GM23338 (cell line): Measurements from ENCODE around the gene CWC22. TPM values are rescaled to one million over a fixed set of nuclear protein-coding genes. Genes with fewer than 3 reads are reported as not detected.

Experiments
- ATAC-seq: fragments of 200-7000 bp; cut with Tn5 transposase; 3 replicates; pipeline ENCODE4 v1.9.1; 2020
- DNase-seq: peaks from one replicate; pipeline ENCODE4 v3.0.0-alpha.2; 2015; ENCODE audit warnings: low spot score
- H2AFZ ChIP-seq: fragments of 200-600 bp; sonication (generic); 2 replicates; pipeline ENCODE4 v1.8.0; 2016; ENCODE audit warnings: antibody characterized with exemption, mild to moderate bottlenecking, moderate library complexity
- H3F3A ChIP-seq: fragments of 200-600 bp; sonication (generic); replicated peaks from 2 replicates; pipeline ENCODE4 v1.8.0; 2017; ENCODE audit warnings: antibody characterized with exemption, mixed run types, low read depth
- H3K27ac ChIP-seq: fragments of 200-600 bp; sonication (generic); 2 replicates; pipeline ENCODE4 v1.6.1; 2016; ENCODE audit warnings: low read depth
- H3K27me3 ChIP-seq: fragments of 200-600 bp; sonication (generic); 2 replicates; pipeline ENCODE4 v1.8.0; 2016; ENCODE audit warnings: mild to moderate bottlenecking, mixed run types, moderate library complexity; ENCODE audit not compliant: insufficient read depth
- H3K36me3 ChIP-seq: fragments of 200-600 bp; sonication (generic); 2 replicates; pipeline ENCODE4 v1.8.0; 2016; ENCODE audit warnings: mild to moderate bottlenecking; ENCODE audit not compliant: insufficient read depth
- H3K4me1 ChIP-seq: fragments of 200-600 bp; sonication (generic); 2 replicates; pipeline ENCODE4 v1.8.0; 2016; ENCODE audit warnings: mild to moderate bottlenecking, moderate library complexity; ENCODE audit not compliant: insufficient read depth
- H3K4me2 ChIP-seq: fragments of 200-600 bp; sonication (generic); 2 replicates; pipeline ENCODE4 v1.7.1; 2017; ENCODE audit warnings: mixed run types
- H3K4me3 ChIP-seq: fragments of 200-600 bp; sonication (generic); 2 replicates; pipeline ENCODE4 v1.6.1; 2016; ENCODE audit warnings: mixed run types
- H3K79me2 ChIP-seq: fragments of 200-600 bp; sonication (generic); replicated peaks from 2 replicates; pipeline ENCODE4 v1.8.0; 2017; ENCODE audit warnings: mild to moderate bottlenecking; ENCODE audit not compliant: insufficient read depth
- H3K9me2 ChIP-seq: fragments of 200-600 bp; sonication (generic); 2 replicates; pipeline ENCODE4 v1.8.0; 2017; ENCODE audit not compliant: insufficient read depth
- H4K20me1 ChIP-seq: fragments of 200-600 bp; sonication (generic); replicated peaks from 2 replicates; pipeline ENCODE4 v1.8.0; 2017; ENCODE audit warnings: mild to moderate bottlenecking; ENCODE audit not compliant: insufficient read depth
- H3K27ac Mint-ChIP-seq: 2 replicates; pipeline ENCODE4 v1.8.0; 2020; ENCODE audit warnings: inconsistent platforms, mild to moderate bottlenecking, moderate library complexity, mixed read lengths
- H3K27me3 Mint-ChIP-seq: 3 replicates; pipeline ENCODE4 v1.8.0; 2022; ENCODE audit warnings: low read depth, mild to moderate bottlenecking, moderate library complexity, mixed read lengths, inconsistent platforms; ENCODE audit not compliant: insufficient read depth, poor library complexity
- H3K36me3 Mint-ChIP-seq: 3 replicates; pipeline ENCODE4 v1.8.0; 2021; ENCODE audit warnings: low read depth, mild to moderate bottlenecking, inconsistent platforms, moderate library complexity, mixed read lengths
- H3K4me1 Mint-ChIP-seq: 3 replicates; pipeline ENCODE4 v1.8.0; 2020; ENCODE audit warnings: mild to moderate bottlenecking, inconsistent platforms, mixed read lengths
- H3K4me3 Mint-ChIP-seq: 3 replicates; pipeline ENCODE4 v1.8.0; 2021; ENCODE audit warnings: moderate library complexity, mild to moderate bottlenecking, inconsistent platforms, mixed read lengths
- H3K9me3 Mint-ChIP-seq: 3 replicates; pipeline ENCODE4 v1.8.0; 2020; ENCODE audit warnings: moderate library complexity, mild to moderate bottlenecking, inconsistent platforms, mixed read lengths
- ETS1 ChIP-seq: IDR thresholded peaks from 2 replicates; pipeline ENCODE4 v1.6.1; 2016; ENCODE audit warnings: antibody characterized with exemption
- EZH2 ChIP-seq: fragments of 200-600 bp; sonication (generic); IDR thresholded peaks from one replicate; pipeline ENCODE4 v1.8.0; 2017; ENCODE audit warnings: antibody characterized with exemption, mild to moderate bottlenecking, low read depth; ENCODE audit not compliant: unreplicated experiment
- EZH2phosphoT487 ChIP-seq: fragments of 200-600 bp; sonication (generic); IDR thresholded peaks from one replicate; pipeline ENCODE4 v1.8.1; 2018; ENCODE audit warnings: antibody characterized with exemption; ENCODE audit not compliant: unreplicated experiment
- JUNB ChIP-seq: IDR thresholded peaks from one replicate; pipeline ENCODE4 v1.6.1; 2016; ENCODE audit warnings: antibody characterized with exemption; ENCODE audit not compliant: unreplicated experiment
- NANOG ChIP-seq: IDR thresholded peaks from 2 replicates; pipeline ENCODE4 v1.6.1; 2016; ENCODE audit warnings: antibody characterized with exemption, borderline replicate concordance
- POLR2AphosphoS5 ChIP-seq: IDR thresholded peaks from 2 replicates; pipeline ENCODE4 v1.6.1; 2016; ENCODE audit warnings: antibody characterized with exemption, low read depth
- STAT1 ChIP-seq: IDR thresholded peaks from one replicate; pipeline ENCODE4 v1.6.1; 2016; ENCODE audit warnings: antibody characterized with exemption; ENCODE audit not compliant: unreplicated experiment
- ZNF114 ChIP-seq: fragments of 250-450 bp; sonication (Bioruptor Pico); IDR thresholded peaks from 2 replicates; pipeline ENCODE4 v1.5.0; 2020; ENCODE audit warnings: mild to moderate bottlenecking, moderate library complexity
- ZNF462 ChIP-seq: fragments of 250-450 bp; sonication (Bioruptor Pico); IDR thresholded peaks from 2 replicates; pipeline ENCODE4 v1.5.0; 2020; ENCODE audit warnings: mild to moderate bottlenecking, moderate library complexity
- polyA plus RNA-seq: library from polyadenylated mRNA; unstranded; fragments of >200 nt; fragmentation: Nextera tagmentation; extraction: Ambion mirVana; gene quantifications from 2 replicates; pipeline ENCODE4 v1.2.1, GENCODE V29; 2016
- total RNA-seq: library from RNA; depleted of rRNA; stranded (reverse); fragments of >200 nt; shearing (Covaris generic); gene quantifications from 2 replicates; pipeline ENCODE4 v1.2.3, GENCODE V29; 2014

CWC22 gene
- total and polyA plus RNA-seq, 2 experiments from 2014 or later = 36.0 to 38.3 TPM

GRCh38 chr2:179946346-179946745, 60.8 kb downstream of the CWC22 start:
- H3F3A ChIP-seq = no peaks in the 10 kb centered on the region
- Mint-ChIP-seq H3K27ac (no peak overlapping the region), H3K9me3 (no peaks in the 10 kb centered on the region), H3K4me1 (peaks cover 4% of the 10 kb centered on the region; the same call in 1 of the 3 replicates), H3K36me3 (peaks cover 20% of the 10 kb centered on the region), H3K27me3 (peaks cover 2% of the 10 kb centered on the region), H3K4me3 (no peak overlapping the region)
- H3K4me3 ChIP-seq = no peak overlapping the region
- no peaks in the 10 kb centered on the region for H3K27me3 ChIP-seq
- no peaks in the 10 kb centered on the region for H3K4me1 ChIP-seq
- H3K79me2 ChIP-seq = no peaks in the 10 kb centered on the region
- H2AFZ ChIP-seq = no peak overlapping the region
- TF ChIP-seq EZH2 (no peak), EZH2phosphoT487 (no peak)
- ATAC-seq (no peak), DNase-seq (no peak)
- no peak overlapping the region for H3K4me2 ChIP-seq
- peaks cover 23% of the 10 kb centered on the region for H3K36me3 ChIP-seq
- H3K27ac ChIP-seq = no peak overlapping the region
- no peaks in the 10 kb centered on the region for H3K9me2 ChIP-seq
- H4K20me1 ChIP-seq = no peaks in the 10 kb centered on the region

- Histone ChIP-seq H3F3A (no peaks in the 10 kb centered on the region), H3K4me3 (no peak overlapping the region), H3K4me1 (no peaks in the 10 kb centered on the region), H2AFZ (no peak overlapping the region), H3K9me2 (no peaks in the 10 kb centered on the region), H3K79me2 (no peaks in the 10 kb centered on the region), H3K4me2 (no peak overlapping the region), H3K36me3 (no peaks in the 10 kb centered on the region), H4K20me1 (no peaks in the 10 kb centered on the region), H3K27me3 (no peaks in the 10 kb centered on the region), H3K27ac (no peak overlapping the region)
- H3K4me3 Mint-ChIP-seq = no peak overlapping the region
- H3K36me3 Mint-ChIP-seq = no peaks in the 10 kb centered on the region
- no peaks in the 10 kb centered on the region for H3K9me3 Mint-ChIP-seq
- no peak for DNase-seq
- ATAC-seq = no peak
- TF ChIP-seq STAT1 = no peak
- no peak for TF ChIP-seq ETS1
- no peak for TF ChIP-seq EZH2
- H3K27me3 Mint-ChIP-seq = no peaks in the 10 kb centered on the region
- H3K27ac Mint-ChIP-seq = no peak overlapping the region
- peaks cover 13% of the 10 kb centered on the region for H3K4me1 Mint-ChIP-seq
These were observed 67.8 kb downstream of the CWC22 start for GRCh38 chr2:179939259-179939658.

- no peaks in the 10 kb centered on the region for H3K36me3 ChIP-seq
- H3K27ac ChIP-seq = no peak overlapping the region
- Mint-ChIP-seq H3K4me3 (no peak overlapping the region), H3K9me3 (no peaks in the 10 kb centered on the region), H3K27ac (no peak overlapping the region), H3K36me3 (no peaks in the 10 kb centered on the region), H3K4me1 (peaks cover 13% of the 10 kb centered on the region), H3K27me3 (no peaks in the 10 kb centered on the region)
- no peaks in the 10 kb centered on the region for H3K9me2 ChIP-seq
- ATAC-seq = no peak
- no peaks in the 10 kb centered on the region for H4K20me1 ChIP-seq
- no peaks in the 10 kb centered on the region for H3K27me3 ChIP-seq
- no peaks in the 10 kb centered on the region for H3K4me1 ChIP-seq
- no peak overlapping the region for H2AFZ ChIP-seq
- H3K4me3 ChIP-seq = no peak overlapping the region
- no peak overlapping the region for H3K4me2 ChIP-seq
- H3F3A ChIP-seq = no peaks in the 10 kb centered on the region
- no peaks in the 10 kb centered on the region for H3K79me2 ChIP-seq
- DNase-seq = no peak
- no peak for TF ChIP-seq JUNB
- no peak for TF ChIP-seq NANOG
- TF ChIP-seq POLR2AphosphoS5 = no peak
- no peak for TF ChIP-seq STAT1
- no peak for TF ChIP-seq EZH2phosphoT487
- TF ChIP-seq ETS1 = no peak
- no peak for TF ChIP-seq ZNF114 (CRISPR knock-in tag)
- TF ChIP-seq EZH2 = no peak
- no peak for TF ChIP-seq ZNF462 (CRISPR knock-in tag)
These were observed 69.1 kb downstream of the CWC22 start for GRCh38 chr2:179938026-179938425.
